Caco-2 (cell line): Measurements from ENCODE around the gene MRLN. TPM values are rescaled to one million over a fixed set of nuclear protein-coding genes. Genes with fewer than 3 reads are reported as not detected.
"Not testable (repeated sequence)": the region's sequence is repeated elsewhere in the genome, so short reads cannot be mapped to it uniquely, and the experiment has no call there.

Experiments
- BruUV-seq: library from RNA; stranded (reverse); fragments of 400-500 nt; replicated peaks from 2 replicates; lab custom pipeline; 2021; lab: Mats Ljungman, UMichigan
- CTCF ChIA-PET: fragments of 300-600 bp; sonication (Branson Sonifier 250); formaldehyde crosslinking; loops from one replicate; lab custom pipeline; 2022; ENCODE audit warnings: antibody characterized with exemption; lab: Charles Lee
- POLR2A ChIA-PET: fragments of 300-600 bp; sonication (Branson Sonifier 250); formaldehyde crosslinking; loops from one replicate; lab custom pipeline; 2022; ENCODE audit warnings: antibody characterized with exemption; lab: Charles Lee
- DNase-seq, 2 experiments: peaks; one replicate each; pipeline versions ENCODE4 v3.0.0 to v3.0.0-alpha.2; 2020 to 2022
- H3K27me3 ChIP-seq: replicated peaks from 2 replicates; pipeline ENCODE4 v1.6.0; 2011; ENCODE audit warnings: low read length; ENCODE audit not compliant: control insufficient read depth, insufficient read depth
- H3K36me3 ChIP-seq: 2 replicates; pipeline ENCODE4 v1.5.1; 2011; ENCODE audit warnings: low read length; ENCODE audit not compliant: control insufficient read depth, insufficient read depth
- H3K4me1 ChIP-seq: fragments of 250-450 bp; sonication (Bioruptor Pico); 2 replicates; pipeline ENCODE4 v1.5.1; 2020; ENCODE audit warnings: mild to moderate bottlenecking
- H3K4me3 ChIP-seq: 2 replicates; pipeline ENCODE4 v1.5.1; 2011; ENCODE audit warnings: low read depth, mild to moderate bottlenecking, control low read depth, low read length
- H3K9me3 ChIP-seq: fragments of 250-450 bp; sonication (Bioruptor Pico); 2 replicates; pipeline ENCODE4 v1.5.1; 2020; ENCODE audit warnings: mild to moderate bottlenecking, moderate library complexity
- H3K27ac Mint-ChIP-seq: one replicate; pipeline ENCODE4 v1.8.0; 2022; ENCODE audit warnings: mixed read lengths; ENCODE audit not compliant: unreplicated experiment
- H3K27me3 Mint-ChIP-seq: one replicate; pipeline ENCODE4 v1.8.0; 2022; ENCODE audit warnings: mixed read lengths; ENCODE audit not compliant: insufficient read depth, unreplicated experiment
- H3K36me3 Mint-ChIP-seq: one replicate; pipeline ENCODE4 v1.8.0; 2022; ENCODE audit warnings: mild to moderate bottlenecking, mixed read lengths; ENCODE audit not compliant: insufficient read depth, unreplicated experiment
- H3K4me1 Mint-ChIP-seq: one replicate; pipeline ENCODE4 v1.8.0; 2022; ENCODE audit warnings: low read depth, mixed read lengths; ENCODE audit not compliant: unreplicated experiment
- H3K4me3 Mint-ChIP-seq: one replicate; pipeline ENCODE4 v1.8.0; 2022; ENCODE audit warnings: mild to moderate bottlenecking, moderate library complexity, mixed read lengths; ENCODE audit not compliant: unreplicated experiment
- H3K9me3 Mint-ChIP-seq: one replicate; pipeline ENCODE4 v1.8.0; 2022; ENCODE audit warnings: mixed read lengths; ENCODE audit not compliant: unreplicated experiment
- CTCF ChIP-seq, 2 experiments: fragments of 200-600 bp in 1 of 2; IDR thresholded peaks; 1 replicate in 1 of 2; 2 replicates in 1 of 2; pipeline versions ENCODE4 v1.5.1 to v1.8.0; 2011 to 2022; ENCODE audit warnings: antibody characterized with exemption in 1 of 2, control low read depth in 1 of 2, inconsistent platforms in 1 of 2, low read depth in 1 of 2, low read length in 1 of 2, mild to moderate bottlenecking in 1 of 2, moderate library complexity in 1 of 2; ENCODE audit not compliant: insufficient read depth in 1 of 2, severe bottlenecking in 1 of 2, unreplicated experiment in 1 of 2
- intact Hi-C: fragments of 100-400 bp; cut with micrococcal nuclease; formaldehyde crosslinking; loops from one replicate; pipeline ENCODE4 v1.10.0; 2022; ENCODE audit not compliant: unreplicated experiment
- total RNA-seq: library from RNA; stranded (reverse); gene quantifications from 2 replicates; pipeline ENCODE4 v1.2.3, GENCODE V29; 2022

Gene MRLN
- total RNA-seq, 1 experiment from 2014 or later: 0.98 TPM

GRCh38 chr10:59793919-59794318, 40.7 kb upstream of the MRLN start:
- POLR2A ChIA-PET: no interaction called here
- no peaks in the 10 kb centered on the region for H3K4me1 Mint-ChIP-seq
- no peak for TF ChIP-seq CTCF (IDR thresholded peaks at IDR 0.05; ENCODE audit: insufficient read depth in 1 of 2, low read depth in 1 of 2, low read length in 1 of 2, severe bottlenecking in 1 of 2, unreplicated experiment in 1 of 2)
- no peaks in the 10 kb centered on the region for H3K27me3 ChIP-seq
- CTCF ChIA-PET: no interaction called here
- DNase-seq: no peak
- no peaks in the 10 kb centered on the region for H3K9me3 Mint-ChIP-seq
- H3K27me3 Mint-ChIP-seq: no peaks in the 10 kb centered on the region
- no peaks in the 10 kb centered on the region for H3K9me3 ChIP-seq
- H3K4me1 ChIP-seq: no peaks in the 10 kb centered on the region
- H3K36me3 ChIP-seq: peaks cover 8% of the 10 kb centered on the region; the same call in 1 of the 2 replicates
- no peak overlapping the region for H3K4me3 ChIP-seq
- intact Hi-C loops: no loop called here
- H3K4me3 Mint-ChIP-seq: no peak overlapping the region
- H3K36me3 Mint-ChIP-seq: peaks cover 85% of the 10 kb centered on the region
- no TSS peak for BruUV-seq
- no peak overlapping the region for H3K27ac Mint-ChIP-seq

- H3K9me3 ChIP-seq: no peaks in the 10 kb centered on the region; the same call in 1 of the 2 replicates
- no peaks in the 10 kb centered on the region for H3K27me3 ChIP-seq
- Mint-ChIP-seq H3K27me3 (no peaks in the 10 kb centered on the region), H3K4me1 (no peaks in the 10 kb centered on the region), H3K4me3 (no peak overlapping the region), H3K36me3 (peaks cover 80% of the 10 kb centered on the region), H3K27ac (no peak overlapping the region), H3K9me3 (no peaks in the 10 kb centered on the region)
- peaks cover 7% of the 10 kb centered on the region; the same call in 1 of the 2 replicates for H3K36me3 ChIP-seq
- DNase-seq: no peak
- no TSS peak for BruUV-seq
- TF ChIP-seq CTCF (IDR thresholded peaks at IDR 0.05; ENCODE audit: insufficient read depth in 1 of 2, low read depth in 1 of 2, low read length in 1 of 2, severe bottlenecking in 1 of 2, unreplicated experiment in 1 of 2): no peak
- ChIA-PET CTCF (no interaction called here), POLR2A (no interaction called here)
- no peaks in the 10 kb centered on the region for H3K4me1 ChIP-seq
- intact Hi-C loops: no loop called here
- no peak overlapping the region for H3K4me3 ChIP-seq
These were observed 39.6 kb upstream of the MRLN start for GRCh38 chr10:59792812-59793211.

- Histone ChIP-seq H3K4me1 (no peaks in the 10 kb centered on the region), H3K9me3 (no peaks in the 10 kb centered on the region; the same call in 1 of the 2 replicates), H3K36me3 (peaks cover 6% of the 10 kb centered on the region; the same call in 1 of the 2 replicates), H3K4me3 (no peak overlapping the region), H3K27me3 (no peaks in the 10 kb centered on the region)
- DNase-seq: no peak
- H3K27ac Mint-ChIP-seq: no peak overlapping the region
- POLR2A ChIA-PET: no interaction called here
- TF ChIP-seq CTCF (IDR thresholded peaks at IDR 0.05; ENCODE audit: insufficient read depth in 1 of 2, low read depth in 1 of 2, low read length in 1 of 2, severe bottlenecking in 1 of 2, unreplicated experiment in 1 of 2): no peak
- H3K9me3 Mint-ChIP-seq: no peaks in the 10 kb centered on the region
- no peak overlapping the region for H3K4me3 Mint-ChIP-seq
- no peaks in the 10 kb centered on the region for H3K27me3 Mint-ChIP-seq
- intact Hi-C loops: no loop called here
- CTCF ChIA-PET: no interaction called here
- BruUV-seq: no TSS peak
- H3K36me3 Mint-ChIP-seq: peaks cover 76% of the 10 kb centered on the region
- no peaks in the 10 kb centered on the region for H3K4me1 Mint-ChIP-seq
These were observed 38.3 kb upstream of the MRLN start for GRCh38 chr10:59791601-59792000.

- BruUV-seq, H3K9me3 Mint-ChIP-seq, H3K27ac Mint-ChIP-seq, H3K4me1 Mint-ChIP-seq, DNase-seq, H3K4me3 ChIP-seq, intact Hi-C loops, POLR2A ChIA-PET, H3K27me3 ChIP-seq, H3K36me3 ChIP-seq, H3K4me3 Mint-ChIP-seq, H3K27me3 Mint-ChIP-seq, H3K4me1 ChIP-seq, CTCF ChIA-PET, H3K9me3 ChIP-seq: not testable (repeated sequence)
- H3K36me3 Mint-ChIP-seq: peaks cover 66% of the 10 kb centered on the region
These were observed 36.8 kb upstream of the MRLN start for GRCh38 chr10:59790080-59790479.

GRCh38 chr10:59788914-59789313, 35.7 kb upstream of the MRLN start:
- POLR2A ChIA-PET, H3K4me3 ChIP-seq, H3K27ac Mint-ChIP-seq, intact Hi-C loops, H3K9me3 Mint-ChIP-seq, H3K4me3 Mint-ChIP-seq, H3K4me1 Mint-ChIP-seq, CTCF ChIA-PET, BruUV-seq, H3K27me3 ChIP-seq, H3K27me3 Mint-ChIP-seq, DNase-seq, H3K9me3 ChIP-seq, H3K36me3 ChIP-seq, H3K4me1 ChIP-seq: not testable (repeated sequence)
- peaks cover 54% of the 10 kb centered on the region for H3K36me3 Mint-ChIP-seq
